ENCODE data around the gene NCBP2.

Gene NCBP2

DNA sequence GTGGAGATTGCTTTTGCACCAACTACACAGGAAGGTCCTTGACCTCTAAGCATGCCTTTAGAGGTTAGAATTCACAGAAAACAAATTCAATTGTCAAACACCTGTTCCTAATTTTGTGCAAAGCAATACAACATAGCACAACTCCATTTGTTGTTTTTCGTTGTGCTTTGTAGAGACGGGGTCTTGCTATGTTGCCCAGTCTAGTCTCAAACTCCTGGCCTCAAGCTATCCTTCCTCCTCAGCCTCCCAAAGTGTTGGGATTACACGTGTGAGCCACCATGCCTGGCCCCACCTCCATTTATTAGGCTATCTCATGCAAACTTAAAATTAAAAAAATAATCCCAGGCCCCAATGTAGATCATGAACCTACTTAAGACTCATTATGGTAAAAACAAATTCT is 6.0 kb downstream of the NCBP2 start:
- DNase-seq = no peak

DNA sequence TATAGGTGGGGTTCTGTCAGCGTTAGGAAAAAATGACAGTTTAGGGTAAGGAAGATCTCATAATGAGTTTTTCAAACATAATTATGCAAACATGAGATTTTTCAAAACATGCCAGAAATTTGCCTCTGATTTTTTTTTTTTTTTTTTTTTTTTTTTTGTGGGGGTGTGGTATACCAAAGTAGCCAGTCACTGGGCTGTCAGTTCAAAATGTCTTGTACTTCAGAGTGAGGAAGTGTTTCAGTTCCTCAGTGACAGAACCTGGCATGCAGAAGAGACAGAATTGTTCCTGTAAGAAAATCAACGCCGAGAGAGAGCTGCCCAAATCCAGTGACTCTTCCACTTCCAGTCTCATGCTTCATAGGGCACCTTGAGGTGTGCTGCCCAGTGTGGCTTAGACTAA is 9.7 kb downstream of the NCBP2 start:
- DNase-seq = no peak

DNA sequence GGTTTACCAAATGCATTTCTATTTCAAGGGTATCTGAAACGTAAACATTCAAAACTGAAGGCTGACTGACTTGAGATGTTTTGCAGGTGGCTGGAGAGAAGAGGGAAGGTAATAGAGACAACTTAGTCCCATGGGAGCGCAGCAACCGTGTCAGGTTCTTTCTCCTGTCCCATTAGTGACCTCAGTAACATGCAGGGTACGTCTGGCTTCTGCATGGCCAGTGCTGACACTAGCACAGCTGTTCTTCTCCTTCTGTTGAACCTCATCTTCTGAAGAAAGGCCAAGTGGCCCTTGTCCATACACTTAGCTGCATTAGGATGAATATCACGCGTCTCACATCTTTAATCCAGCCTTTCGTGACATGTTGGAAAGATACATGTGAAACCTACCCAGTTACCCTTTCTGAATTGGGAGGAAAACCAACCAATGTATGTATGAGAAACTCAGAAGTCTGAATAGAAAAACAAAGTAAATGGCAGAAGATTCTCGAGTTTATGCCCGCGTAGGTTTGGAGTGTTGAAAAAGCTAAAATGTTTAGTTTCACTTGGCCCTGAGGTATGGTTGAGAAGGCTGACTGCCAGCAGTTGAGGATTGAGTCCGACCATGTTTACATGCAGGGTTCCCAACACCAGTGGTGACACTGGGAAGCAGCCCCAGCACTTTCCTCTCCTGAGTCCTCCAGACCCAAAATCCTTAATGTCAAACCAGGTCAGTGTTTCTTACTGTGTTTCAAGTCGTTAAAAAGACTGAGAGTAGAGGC is 10.3 kb downstream of the NCBP2 start:
- no peak for DNase-seq

DNA sequence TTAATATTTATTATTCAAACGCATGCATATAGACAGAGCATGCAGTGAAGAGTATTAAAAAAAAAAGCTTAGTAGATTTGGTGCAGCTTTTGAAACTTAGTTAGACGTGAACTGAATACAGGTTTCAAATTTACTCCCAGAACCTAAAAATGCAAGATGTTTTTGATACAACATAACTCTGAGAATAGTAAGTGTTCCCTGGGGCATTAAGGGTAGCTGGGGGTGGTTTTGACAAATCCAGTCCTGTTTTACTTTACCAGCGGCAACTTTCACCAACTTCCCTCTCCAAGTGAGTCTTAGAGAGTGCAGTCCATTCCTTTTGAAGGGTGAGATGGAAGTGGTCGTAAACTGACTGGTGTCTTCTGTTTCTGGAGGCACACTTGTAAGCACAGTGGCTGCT is 11.2 kb downstream of the NCBP2 start:
- DNase-seq = no peak

DNA sequence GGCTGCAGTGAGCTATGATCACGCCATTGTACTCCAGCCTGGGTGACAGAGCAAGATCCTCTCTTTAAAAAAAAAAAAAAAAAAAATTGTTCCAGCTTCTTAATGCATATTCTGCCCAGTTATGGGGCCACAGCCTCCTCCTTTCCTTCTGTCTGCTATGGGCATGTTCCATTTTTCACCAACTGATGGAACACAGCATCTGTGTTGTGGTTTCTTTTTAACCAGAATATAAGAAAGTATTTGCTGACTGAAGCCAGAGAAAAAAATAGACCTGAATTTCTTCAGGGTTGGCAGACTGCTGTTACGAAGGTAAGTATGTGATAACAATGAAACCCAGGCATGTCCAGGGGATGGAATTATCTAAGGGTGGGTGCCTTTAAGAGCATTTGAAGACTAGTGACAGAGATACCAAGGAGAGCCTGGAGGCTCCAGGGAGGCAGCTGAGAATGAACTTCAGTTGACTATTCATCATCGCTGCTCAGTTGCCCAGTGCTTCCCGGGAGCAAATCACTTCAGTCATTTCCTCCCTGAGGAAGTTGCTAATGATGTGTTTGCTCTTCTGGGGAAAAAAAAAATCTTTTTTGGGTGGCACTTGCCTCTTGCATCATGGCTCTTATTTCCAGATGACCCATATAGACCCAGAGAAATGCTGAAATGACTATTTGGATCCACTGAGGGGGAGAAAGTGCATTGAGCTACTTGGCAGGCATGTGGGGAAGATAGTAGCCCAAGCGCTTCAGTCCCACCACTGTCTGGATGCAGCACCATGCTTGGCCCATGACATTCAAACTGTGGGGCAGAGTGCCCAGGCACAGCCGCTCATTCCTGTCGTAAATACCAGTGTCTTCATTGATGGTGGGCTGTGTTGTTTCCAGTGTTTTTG is 14.5 kb downstream of the NCBP2 start:
- DNase-seq = no peak

DNA sequence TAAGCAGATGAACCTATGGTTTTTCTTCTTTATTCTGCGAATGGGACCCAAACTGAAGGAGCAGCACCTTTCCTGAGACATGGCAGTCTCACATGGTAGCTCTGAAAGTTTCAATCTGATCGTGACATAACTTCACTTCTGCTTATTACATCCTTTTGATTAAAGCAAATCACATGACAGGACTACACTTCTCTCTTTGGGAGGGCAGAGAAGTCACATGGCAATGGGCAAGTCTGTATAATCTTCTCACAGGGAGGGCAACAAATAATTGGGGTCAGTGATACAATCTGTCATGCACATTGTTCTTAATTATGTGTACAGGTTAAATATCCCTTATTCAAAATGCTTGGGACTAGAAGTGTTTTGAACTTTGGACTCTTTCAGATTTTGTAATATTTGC is 21.6 kb downstream of the NCBP2 start:
- DNase-seq = no peak

DNA sequence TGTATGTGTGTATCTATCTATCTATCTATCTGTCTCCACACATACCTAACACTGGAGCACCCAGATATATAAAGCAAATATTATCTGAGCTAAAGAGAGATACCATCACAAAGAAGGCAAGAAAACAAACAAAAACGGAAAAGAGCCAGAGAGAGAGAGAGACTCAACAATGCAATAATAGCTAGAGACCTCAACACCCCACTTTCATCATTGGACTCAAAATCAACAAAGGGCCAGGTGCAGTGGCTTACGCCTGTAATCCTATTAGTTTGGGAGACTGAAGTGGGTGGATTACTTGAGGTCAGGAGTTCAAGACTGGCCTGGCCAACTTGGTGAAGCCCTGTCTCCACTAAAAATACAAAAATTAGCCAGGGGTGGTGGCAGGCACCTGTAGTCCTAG is 23.4 kb downstream of the NCBP2 start:
- no peak for DNase-seq

DNA sequence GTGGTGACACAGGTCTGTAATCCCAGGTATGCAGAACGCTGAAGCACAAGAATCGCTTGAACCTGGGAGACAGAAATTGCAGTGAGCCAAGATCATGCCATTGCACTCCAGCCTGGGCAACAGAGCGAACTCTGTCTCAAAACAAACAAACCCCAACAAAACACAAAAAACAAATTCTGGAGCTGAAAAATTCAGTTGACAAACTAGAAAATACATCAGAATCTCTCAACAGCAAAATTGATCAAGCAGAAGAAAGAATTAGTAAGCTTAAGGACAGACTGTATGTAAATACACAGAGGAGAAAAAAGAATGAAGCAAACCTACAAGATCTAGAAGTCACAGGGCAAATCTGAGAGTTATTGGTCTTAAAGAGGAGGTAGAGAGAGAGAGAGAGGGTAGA is 25.3 kb downstream of the NCBP2 start:
- no peak for DNase-seq

DNA sequence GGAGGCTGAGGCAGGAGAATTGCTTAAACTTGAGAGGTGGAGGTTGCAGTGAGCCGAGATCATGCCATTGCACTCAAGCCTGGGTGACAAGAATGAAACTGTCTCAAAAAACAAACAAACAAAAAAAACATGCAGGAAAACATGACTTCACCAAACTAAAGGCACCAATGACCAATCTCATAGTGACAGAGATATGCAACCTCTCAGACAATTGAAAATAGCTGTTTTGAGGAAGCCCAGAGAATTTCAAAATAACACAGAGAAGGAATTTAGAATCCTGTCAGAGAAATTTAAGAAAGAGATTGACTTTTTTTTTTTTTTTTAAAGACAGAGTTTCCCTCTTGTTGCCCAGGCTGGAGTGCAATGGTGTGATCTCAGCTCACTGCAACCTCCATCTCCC is 26.1 kb downstream of the NCBP2 start:
- no peak for DNase-seq

DNA sequence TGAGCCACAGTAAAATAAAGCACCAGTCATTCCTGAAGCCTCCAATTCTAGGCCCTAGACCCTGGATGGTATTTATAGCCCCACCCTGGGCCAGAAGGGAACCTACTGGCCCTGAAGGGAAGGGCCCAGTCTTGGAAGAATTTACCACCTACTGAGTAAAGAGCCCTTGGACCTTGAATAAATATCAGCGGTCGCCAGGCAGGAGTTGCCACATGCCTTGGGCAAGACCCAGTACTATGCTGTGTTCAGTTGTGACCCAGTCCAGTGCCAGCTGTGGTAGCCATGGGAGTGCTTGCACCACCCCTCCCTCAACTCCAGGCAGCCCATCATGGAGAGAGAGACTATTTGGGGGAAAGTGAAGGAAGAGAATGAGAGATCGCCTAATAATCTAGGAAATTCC is 27.0 kb downstream of the NCBP2 start:
- no peak for DNase-seq

DNA sequence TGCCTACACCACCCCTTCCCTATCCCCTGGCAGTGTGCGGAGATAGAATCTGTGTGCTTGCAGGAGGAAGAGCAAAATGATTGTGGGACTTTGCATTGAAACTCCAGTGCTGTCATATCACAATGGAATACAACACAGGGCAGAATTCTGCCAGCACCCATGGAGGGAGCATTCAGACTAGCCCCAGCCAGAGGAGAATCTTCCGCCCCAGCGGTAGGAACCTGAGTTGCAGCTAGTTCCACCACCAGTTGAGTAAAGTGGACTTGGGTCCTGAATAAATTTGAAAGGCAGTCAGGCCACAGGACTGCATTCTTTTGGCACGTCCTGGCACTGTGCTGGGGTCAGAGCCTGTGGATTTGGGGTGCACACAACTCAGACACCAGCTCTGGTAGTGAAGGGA is 27.5 kb downstream of the NCBP2 start:
- DNase-seq = no peak

DNA sequence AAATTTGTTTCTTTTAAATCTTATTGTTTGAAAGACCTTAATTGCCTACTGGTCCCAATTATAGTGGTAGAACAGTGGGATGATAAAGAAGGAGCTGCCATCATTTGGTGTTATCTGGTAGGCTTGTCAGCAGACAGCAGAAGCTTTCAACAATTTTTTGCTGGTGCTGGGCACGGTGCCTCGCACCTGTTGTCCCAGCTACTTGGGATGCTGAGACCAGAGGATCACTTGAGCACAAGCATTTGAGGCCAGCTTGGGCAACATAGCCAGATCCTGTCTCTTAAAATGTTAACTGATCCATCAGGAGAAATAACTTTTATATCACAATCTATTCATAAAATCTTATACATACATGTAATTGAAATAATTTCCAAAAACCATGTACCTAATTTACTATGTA is 38.6 kb downstream of the NCBP2 start:
- no peak for DNase-seq

DNA sequence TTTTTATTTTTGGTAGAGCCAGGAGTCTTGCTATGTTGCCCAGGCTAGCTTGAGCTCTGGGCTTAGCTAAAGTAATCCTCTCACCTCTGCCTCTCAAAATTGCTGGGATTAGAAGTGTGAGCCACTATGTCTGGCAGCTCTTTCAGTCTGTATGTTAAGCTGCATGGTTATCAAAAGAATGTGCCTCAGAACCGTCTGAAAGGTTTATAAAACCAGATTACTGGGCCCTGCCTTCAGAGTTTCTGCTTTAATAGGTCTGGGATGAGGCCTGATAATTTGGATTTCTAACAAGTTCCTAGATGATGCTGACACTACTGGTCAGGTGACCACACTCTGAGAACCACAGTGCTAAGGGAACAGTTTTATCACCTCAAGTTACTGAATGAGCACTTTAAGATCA is 40.0 kb downstream of the NCBP2 start:
- no peak for DNase-seq

DNA sequence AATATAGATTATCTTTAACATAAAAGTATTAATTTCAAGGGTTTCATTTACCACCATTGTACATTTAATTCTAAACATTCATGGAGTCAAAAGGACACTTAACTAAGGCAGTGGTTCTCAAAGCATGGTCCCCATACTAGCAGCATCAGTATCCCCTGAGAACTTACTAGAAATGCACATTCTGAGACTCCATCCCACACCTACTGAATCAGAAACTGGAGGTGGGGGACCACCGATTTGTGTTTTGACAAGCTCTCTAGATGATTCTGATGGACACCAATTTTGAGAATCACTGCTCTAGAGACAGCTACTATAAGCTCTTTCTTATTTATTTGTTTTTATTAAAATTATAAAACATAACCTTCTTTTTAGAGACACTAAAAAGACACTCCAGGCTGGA is 40.6 kb downstream of the NCBP2 start:
- no peak for DNase-seq

DNA sequence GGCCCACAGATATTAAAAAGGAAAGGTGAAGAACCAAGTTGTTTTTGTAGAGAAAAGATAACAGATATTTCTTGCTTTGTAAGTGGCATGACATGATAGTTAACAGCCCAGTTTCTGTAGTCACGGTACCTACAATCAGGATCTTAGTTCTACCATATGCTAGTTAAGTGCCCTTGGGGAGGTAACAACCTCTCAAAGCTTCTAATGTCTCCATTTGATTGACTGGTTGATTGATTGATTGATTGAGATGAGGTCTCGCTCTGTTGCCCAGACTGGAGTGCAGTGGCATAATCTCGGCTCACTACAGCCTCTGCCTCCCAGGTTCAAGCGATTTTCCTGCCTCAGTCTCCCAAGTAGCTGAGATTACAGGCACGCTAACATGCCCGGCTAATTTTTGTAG is 46.1 kb downstream of the NCBP2 start:
- no peak for DNase-seq

DNA sequence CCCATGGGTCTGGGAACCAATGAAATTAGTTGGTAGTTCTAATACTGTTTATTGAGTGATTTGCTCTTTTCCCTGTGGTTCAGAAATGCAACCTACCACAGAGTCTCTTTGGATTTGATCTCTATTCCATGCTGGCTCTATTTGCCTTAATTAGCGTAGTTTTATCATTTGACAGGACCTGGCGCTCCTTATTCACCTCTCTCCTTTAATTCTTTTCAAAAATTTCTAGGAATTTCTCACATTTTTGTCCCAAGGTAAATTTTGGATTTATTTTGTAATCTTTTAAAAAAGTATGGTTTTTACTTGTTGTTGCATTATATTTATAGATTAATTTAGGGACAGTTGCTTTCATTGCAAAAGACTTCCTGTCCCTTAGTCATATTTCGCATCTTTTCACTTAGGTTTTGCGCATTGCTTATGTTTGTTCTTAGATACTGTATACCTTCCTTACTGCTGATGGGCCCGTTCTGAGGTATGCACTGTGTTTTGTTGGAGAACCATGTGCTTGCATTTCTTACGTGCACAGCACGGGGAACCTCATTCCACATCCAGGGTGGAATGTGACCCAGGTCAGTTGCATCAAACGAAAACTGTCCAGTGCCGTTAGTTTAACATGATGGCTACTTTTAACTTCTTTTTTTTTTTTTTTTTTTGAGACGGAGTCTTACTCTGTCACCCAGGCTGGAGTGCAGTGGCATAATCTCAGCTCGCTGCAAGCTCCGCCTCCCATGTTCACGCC is 47.6 kb downstream of the NCBP2 start:
- no peak for DNase-seq

DNA sequence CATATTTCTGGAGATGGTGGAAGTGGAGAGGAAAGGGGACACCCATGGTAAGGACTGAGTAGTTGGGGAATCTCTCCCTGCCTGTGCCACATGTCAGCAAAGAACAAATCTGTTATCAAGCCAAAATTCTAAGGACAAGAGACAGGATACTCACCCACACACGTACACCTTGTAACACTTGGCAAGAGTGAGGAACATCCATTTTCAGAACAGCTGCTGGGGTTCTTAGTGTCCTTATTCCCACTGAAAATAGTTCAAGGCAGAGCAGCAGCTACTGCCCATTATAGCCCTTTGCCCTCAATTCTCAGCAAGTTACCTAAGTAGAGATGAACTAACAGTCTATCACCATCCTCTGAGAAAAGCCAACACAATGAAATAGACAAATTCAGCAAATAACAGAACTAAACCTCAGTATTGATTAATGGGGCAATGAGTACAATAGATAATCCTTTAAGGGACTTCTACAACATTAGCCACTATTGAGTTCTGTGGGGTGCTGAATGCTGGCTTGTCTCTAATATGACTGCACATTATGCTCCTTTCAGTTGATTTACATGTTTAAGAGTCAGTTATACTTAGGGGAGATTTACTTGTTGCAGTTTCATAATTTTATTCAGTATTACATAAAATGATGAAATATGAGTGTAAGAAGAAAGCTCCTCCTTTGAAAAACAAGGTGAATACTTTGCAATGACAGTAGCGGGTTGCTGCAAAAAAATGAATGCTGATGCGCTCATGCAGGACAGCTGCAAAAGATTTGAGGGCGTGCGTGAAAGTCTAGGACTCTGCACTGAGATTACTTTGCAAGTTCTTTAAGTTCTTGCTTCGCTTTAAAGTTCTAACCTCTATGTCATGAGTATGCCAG is 52.3 kb downstream of the NCBP2 start:
- no peak for DNase-seq

DNA sequence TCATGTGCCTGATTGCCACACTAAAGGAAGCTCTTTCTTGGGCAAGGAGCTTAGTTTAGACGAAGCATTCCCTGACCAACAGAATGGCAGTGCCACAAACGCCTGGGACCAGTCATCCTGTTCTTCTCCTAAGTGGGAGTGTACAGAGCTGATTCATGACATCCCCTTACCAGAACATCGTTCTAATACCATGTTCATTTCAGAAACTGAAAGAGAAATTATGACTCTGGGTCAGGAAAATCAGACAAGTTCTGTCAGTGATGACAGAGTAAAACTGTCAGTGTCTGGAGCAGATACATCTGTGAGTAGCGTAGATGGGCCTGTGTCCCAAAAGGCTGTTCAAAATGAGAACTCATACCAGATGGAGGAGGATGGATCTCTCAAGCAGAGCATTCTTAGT is 56.2 kb downstream of the NCBP2 start:
- no peak for DNase-seq
